HG03520 (cell line): ENCODE results near the gene INTS7.
"Not testable (repeated sequence)": the region's sequence is repeated elsewhere in the genome, so short reads cannot be mapped to it uniquely, and the experiment has no call there.

Experiments
- ATAC-seq: cut with Tn5 transposase; IDR thresholded peaks from one replicate; pipeline ENCODE4 v1.9.1; 2021; ENCODE audit warnings: mild to moderate bottlenecking, moderate library complexity; ENCODE audit not compliant: unreplicated experiment

Gene INTS7

DNA sequence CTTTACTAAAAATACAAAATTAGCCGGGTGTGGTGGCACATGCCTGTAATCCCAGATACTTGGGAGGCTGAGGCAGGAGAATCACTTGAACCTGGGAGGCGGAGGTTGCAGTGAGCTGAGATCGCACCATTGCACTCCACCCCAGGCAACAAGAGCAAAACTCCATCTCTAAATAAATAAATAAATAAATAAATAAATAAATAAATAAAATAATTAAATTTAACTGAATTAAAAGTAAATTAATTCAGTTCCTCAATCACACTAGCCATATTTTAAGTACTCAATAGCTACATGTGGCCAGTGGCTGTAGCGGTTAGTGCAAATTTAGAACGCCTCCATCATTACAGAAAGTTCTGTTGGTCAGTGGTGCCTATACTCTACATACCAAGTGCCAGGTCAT, 97.9 kb downstream of the INTS7 start:
- ATAC-seq = not testable (repeated sequence)

DNA sequence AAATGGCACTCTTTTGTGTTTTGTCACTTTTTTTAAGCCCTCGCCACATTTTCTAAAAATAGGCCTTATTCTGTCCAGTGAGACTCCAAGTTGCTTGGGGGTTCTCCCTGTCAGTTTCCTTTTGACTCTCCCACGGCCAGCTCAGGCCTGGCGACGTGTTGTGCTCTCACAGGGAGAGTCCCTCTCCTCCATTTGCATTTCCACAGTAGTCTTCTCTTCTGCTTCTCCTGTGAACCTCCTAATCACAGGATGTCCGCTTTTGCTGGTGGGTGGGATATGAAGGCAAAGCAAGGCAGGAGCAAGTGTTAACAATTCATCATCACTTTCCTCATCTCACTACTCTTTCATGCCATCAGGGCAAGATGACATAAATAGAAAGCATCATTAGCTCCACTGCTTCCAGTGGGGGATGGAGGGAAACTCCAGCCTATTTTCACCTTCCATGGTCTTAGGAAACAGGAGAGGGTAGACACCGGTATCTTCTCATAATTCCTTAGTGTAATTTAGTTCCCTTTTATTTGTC, 99.8 kb downstream of the INTS7 start:
- ATAC-seq = peak; percentile 73

DNA sequence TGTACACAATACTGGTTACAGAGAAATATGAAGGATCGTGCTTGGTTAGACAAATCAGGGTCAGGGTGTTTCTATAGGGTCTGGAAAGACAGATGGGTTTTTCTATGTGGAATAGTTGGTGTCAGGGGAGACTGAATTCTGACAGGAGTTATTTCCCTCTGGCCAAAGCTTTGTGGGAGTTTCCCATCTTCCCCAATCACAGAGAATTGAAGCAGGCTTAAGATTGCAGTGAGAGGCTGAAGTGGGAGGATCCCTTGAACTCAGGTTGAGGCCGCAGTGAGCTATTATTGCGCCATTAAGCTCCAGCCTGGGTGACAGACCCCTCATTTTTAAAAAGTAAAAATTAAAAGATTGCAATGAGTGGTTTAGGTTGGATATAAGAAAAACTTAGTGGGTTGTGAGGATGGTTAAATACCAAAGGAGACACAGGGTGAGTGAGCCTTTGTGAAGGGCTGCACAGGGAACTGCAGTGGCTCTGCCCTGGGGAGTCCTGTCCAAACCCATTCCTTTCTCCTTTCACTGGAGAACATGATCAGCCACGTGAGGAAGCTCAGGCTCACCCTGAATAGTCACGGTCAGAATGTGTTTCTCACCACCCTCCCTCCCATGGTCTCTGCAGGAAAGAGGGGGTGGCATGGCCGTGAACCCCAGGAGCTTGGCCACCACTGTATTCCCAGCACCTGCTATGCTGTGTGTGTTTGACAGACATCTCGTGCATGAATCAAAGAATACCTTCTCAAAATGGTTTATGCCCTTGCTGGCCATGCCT, 101.2 kb downstream of the INTS7 start:
- ATAC-seq = no peak

DNA sequence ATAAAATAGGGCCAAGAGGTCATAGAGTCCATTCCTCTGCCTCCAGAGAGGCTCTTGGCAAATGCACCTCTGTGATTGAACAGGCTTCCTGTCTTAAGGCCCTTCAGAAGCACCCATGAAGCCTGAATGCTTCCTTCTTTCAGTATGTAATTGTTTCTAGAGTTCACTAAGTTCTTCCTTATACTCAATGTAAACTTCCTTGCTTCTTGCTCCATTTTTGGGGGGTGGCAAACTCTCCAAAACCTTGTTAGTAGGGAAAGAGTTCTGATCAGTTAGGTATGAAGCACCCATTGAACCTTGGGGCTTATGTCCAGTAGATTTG, 102.5 kb downstream of the INTS7 start:
- ATAC-seq = no peak

DNA sequence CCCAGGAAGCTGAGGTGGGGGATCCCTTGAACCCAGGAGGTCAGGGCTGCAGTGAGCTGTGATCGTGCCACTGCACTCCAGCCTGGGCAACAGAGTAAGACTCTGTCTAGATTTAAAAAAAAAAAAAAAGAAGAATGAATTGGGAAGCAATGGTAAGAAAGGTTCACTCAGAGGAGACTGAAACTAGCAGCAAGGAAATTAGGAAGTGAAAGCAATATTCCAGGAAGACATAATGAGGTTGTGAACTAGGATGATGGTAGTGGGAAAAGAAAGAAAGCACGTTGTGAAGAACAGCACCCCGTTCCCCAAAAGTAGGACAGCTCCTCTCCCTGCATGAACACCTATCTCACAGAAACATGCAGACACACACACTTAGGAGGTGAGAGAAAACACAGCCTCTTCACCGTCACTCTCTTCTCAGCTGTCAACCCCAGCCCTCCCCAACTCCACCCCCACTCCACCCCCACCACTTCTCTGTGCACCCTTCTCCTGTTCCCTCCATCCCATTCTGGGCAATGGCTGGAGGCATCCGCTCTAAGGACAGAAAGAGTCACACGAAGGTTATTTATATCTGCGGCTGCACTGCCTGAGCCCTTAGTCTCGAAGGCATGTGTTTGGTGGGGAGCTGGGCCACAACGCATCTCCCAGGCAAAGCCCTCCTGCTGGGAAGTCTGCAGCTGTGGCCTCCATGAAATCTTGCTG, 103.0 kb downstream of the INTS7 start:
- no peak for ATAC-seq

DNA sequence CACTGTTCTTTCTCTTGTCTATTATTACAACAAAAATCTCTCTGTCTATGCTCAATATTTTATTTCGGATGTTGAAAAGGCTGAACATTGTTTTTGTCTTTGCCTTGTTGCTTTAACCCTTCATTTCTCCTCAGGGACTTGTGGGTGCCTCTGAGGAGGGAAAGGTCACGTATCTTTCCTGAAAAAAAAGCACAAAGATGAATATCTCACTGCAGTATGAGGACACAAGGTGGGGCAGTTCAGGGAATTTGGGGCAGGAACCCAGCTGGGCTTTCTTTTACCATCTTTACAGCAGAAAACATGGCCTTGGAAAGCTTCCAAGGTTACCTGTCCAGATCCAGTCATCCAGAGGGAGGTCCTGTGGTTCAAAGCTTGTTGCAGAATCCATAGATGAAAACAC, 105.7 kb downstream of the INTS7 start:
- ATAC-seq = no peak

DNA sequence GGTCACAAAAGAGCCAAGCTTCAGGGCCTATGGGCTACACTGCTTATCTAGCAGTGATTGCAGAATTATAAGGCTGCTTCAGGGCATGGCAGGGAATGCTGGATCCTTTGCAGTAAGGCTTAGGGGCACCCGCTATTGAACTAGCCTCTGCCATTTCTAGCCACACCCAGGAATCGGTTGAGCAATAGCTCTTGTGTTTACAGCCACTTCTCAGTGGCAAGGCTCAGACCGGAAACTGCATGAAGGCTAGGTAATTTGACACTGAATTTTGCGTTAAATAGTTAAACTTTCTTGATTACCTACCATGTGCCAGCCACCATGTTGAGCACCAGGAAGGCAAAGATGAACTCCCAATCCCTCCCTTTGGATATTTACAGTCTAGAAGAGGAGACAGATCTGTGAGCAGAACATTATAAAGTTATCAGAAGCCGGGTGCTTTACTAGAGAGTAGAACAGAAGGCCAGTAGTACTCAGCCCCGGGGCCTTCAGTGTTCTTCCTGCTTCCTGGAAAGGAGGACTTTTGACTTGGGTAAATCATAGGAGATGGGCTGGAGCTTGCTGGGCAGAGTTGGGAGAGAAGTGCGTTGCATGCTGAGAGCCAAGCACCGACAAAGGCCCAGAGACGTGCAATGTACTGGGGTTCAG, 106.2 kb downstream of the INTS7 start:
- no peak for ATAC-seq

DNA sequence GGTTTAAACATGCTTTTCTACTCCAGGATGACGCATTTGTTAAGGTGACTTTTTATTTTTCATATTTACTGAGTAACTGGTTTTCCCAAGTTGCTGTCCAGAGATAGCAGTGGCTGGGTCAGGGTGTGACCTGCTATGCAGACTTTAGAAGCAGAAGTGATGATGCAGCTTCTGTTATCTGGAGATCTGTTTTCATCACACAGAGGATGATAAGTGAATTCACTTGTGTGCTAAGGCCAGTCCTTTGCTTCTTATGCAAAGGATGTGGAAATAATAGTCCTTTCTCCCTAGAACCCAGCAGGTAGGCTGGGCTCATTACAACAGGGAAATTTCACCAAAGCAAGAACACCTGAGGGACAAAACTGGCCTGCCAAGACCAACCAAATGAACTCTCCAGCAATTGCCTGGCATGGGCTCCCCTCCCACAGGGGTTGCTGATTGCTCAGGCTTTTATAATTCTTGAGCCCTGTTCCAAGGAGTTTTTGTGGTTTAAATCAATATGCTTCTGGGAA, 107.0 kb downstream of the INTS7 start:
- no peak for ATAC-seq

DNA sequence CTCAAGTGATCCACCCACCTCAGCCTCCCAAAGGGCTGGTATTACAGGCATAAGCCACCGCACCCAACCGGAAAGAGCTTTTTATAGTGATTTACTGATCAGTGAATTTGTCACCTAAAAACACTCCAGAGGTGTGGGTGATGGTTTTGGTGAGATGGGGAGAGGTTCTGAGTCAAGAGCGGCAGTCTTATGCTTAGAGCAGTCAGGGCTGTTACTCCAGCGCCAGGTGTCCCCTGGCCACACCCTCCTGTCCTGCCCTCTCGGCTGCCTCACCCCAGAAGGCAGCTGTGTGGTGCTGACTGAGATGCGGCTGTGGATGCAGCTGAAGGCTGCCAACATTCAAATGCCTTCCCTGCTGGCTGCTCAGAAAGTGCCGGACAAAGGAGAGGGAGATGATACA, 110.3 kb downstream of the INTS7 start:
- ATAC-seq = no peak

DNA sequence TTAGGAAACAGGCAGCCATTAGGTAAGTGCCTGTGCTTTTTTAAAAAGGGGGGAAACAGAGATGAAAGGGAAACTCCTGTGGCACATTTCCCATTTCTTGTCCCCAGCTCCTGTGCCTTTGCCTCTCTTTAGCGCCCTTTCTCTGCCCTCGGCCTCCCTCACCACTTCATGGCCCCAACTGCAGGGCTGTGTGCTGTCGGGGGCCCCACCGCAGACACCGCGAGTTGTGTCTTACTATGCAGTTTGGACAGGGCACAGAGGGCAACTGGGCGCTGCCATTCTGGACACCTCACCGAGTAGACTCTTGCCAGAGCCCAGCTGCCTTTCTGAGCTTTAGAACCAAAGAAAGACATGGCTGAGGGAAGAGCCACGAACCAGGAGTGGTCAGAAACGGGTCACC, 111.1 kb downstream of the INTS7 start:
- no peak for ATAC-seq

DNA sequence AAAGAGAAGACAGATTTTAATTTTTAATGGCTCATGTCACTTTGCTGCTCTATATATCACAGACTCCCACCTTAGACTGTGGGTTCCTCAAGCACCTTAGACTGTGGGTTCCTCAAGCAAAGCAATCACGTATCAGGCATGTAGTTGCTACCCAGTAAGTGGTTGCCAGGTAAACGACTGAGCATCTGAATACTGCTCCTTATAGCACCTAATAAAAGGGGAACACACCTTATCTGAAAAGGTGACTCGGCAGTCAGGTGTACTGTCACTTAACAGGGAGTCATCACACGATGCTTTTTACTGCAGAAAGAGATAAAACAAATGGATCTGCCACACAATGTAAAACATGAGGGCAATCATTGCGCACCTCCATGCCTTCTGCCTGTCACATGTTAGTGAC, 112.3 kb downstream of the INTS7 start:
- no peak for ATAC-seq

DNA sequence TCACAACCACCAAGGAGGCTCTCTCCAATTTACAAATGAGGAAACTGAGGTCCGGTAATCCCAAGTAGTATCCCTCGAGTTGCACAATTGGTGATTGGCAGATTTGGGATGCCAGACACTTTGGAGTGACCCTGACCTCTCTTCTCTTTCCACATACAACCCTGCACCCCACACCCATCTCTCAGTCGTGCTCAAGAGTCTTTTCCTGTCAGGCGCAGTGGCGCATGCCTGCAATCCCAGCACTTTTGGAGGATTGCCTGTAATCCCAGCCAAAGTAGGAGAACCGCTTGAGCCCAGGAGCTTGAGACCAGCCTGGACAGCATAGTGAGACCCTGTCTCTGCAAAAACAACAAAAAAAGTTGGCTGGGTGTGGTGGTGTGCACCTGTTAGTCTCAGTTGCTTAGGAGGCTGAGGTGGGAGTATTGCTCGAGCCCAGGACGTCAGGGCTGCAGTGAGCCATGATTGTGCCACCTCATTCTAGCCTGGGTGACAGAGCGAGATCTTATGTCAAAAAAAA, 113.7 kb downstream of the INTS7 start:
- ATAC-seq = no peak

DNA sequence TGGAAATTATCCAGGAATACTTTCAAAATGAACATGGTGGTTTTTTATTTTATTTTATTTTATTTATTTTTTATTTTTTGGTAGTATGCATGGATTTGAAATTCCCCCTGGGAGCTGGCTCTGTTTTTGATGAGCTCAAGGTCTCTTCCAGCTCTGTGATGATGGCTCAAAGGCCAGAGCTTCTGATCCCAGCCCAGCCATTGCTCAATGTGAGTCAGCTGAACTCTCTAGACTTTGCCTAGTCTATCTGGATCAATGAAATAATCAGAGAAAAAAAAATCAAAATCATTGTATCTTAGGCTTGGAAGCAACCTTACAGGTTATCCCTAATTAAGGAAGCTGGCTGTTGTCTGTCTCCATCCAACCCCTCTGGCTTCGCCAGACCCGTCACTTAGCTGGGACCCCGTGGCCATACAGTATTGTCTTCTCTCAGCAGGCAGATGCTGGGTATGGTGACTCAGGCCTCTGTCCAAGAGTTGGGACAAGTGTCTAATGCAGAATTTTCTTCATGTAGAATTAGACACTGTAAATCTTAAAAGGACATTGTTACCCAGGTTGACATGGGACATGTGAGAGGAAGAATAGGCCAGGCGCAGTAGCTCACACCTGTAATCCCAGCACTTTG, 114.6 kb downstream of the INTS7 start:
- no peak for ATAC-seq

DNA sequence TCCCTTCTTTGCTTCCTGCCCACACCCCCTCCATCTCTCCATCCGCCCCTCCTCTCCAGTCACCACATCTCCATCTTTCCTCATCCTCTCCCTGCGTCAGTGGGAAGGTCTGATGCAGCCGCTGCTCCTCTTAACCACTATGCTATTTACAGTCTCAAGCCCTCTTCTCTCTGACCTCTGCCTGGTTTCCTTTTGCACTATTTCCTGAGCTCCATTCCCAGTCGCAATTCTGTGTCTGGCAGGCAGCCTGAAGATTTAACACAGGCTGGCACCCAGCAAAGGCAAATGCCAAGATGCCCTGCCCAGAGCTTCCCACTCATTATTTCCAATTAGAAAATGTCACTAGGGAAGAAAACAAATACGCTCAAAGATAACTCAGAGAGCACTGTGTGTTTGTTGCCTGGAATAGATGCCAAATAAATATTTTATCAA, 115.2 kb downstream of the INTS7 start:
- no peak for ATAC-seq

DNA sequence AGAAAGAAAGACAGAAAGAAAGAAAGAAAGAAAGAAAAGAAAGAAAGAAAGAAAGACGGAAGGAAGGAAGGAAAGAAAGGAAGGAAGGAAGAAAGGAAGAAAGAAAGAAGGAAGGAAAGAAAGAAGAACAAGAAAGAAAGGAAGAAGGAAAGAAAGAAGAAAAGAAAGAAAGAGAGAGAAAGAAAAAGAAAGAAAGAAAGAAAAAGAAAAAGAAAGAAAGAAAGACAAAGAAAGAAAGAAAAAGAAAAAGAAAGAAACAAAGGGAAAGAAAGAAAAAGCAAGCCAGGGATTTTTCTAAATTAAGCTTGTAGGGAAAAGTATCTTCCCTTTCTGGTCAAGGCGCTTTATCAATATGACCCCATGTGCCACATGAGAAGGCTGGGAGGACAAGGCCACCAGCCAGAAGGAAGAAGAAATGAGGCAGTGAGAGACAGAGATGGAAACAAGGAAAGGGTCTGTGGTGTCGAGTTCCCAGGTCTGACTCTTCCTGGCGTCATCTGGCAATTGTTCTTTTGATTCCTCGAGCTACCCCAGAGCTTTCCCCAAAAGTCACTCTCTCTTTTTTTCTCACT, 116.4 kb downstream of the INTS7 start:
- no peak for ATAC-seq

DNA sequence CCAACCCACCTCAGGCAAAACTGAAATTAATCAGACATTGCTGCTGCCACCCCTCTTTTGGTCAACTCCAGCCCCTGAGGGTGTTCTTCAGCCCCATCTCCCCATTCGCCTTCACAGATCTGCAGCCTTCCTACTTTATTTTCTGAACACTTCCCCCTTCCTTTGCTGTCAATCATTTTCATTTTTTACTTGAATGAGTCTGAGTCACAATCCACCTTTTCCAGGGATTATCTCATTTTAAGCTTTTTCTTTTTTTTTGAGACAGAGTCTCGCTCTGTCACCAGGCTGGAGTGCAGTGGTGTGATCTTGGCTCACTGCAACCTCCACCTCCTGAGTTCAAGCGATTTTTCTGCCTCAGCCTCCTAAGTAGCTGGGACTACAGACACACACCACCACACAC, 118.9 kb downstream of the INTS7 start:
- ATAC-seq = not testable (repeated sequence)

DNA sequence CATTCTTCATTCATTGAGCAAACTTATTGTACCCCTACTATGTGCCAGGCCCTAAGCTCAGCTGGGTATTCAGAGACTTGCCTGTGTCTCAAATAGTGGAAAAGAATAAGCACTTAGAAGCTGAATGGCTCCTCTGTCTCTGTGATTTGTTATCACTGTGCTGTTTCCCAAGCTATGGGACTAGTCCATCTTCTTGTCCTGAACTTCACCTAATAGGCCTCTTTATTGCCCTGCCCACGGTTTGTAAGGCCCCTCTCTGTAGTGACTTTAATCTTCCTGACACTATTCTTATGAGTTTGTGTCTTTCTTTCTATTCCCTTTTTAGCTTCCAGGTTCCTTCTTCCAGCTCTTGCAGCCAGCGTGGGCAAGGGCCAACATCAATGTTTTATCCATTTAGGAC, 119.4 kb downstream of the INTS7 start:
- ATAC-seq = no peak

DNA sequence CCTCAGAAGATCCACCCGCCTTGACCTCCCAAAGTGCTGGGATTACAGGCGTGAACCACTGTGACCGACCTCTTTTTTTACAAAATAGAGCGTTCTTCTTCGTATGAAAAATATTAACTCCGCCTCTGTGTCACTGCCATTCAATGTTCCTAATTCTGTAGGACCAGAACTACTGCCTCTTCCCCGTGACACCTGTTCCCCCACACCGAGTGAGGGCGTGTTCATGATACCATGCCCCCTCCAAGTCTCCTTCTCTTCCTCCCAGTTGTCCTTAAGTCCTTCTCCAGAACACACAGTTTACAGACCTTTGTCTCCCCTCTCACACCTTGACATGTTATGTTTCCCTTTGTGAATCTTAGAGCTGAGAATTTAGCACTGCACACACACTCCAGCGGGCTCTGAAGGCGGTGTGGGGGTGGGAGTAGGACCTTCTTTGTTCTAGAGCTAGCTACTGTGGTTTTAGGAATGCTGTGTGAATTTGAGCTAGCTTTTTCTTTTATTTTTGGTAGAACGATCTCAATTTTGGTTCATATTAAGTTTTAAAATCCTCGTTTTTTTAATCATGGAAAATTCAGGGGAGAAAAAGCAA, 122.4 kb downstream of the INTS7 start:
- no peak for ATAC-seq

DNA sequence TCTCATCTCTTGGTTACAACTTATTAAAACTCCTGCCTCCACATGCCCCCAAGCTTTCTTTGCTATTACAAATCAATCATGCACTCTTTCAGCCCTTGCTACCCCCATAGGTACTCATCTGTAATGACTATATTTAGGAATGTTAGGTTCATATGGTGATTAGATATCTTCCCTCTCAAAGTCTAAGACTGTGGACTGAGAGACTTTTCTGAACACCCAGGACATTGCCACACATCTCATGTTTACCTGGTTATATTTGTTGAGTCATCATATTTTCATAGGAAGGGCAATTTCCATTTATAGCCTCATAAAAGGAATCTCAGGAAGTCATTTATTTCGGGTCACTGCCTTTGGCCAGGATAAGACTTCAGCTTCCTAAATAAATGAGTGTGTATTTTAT, 123.3 kb downstream of the INTS7 start:
- ATAC-seq = no peak

DNA sequence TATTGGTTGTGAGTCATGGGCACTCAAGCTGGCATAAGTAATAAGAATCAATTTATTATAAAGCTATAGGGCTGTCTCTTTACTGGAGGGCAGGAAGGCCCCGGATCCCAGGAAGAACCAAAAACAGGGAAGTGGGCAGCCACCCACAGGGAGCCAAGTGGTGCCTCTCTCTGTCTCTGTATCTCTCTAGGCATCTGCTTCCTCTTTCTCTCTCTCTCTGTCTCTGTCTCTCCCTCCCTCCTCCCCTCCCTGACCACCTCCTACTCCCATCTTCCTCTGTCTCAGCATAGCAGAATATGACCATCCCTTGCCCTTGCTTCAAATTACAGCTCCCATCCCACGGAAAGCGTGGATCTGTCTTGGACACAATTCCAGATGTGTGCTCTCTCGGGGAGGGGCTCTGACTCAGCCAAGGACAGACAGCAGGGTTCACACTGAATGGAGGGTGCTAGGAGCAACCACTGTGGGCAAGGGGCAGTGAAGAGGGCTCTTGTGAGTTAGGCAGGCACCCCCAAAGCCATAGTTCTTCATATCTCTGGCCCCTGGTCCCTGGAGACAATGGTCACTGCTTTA, 124.4 kb downstream of the INTS7 start:
- ATAC-seq = no peak
